ENCODE measurements around the gene SLC8A1.

The SLC8A1 gene

GRCh38 chr2:40128796-40129195 is 323.1 kb downstream of the SLC8A1 start:
- DNase-seq = no peak

DNA sequence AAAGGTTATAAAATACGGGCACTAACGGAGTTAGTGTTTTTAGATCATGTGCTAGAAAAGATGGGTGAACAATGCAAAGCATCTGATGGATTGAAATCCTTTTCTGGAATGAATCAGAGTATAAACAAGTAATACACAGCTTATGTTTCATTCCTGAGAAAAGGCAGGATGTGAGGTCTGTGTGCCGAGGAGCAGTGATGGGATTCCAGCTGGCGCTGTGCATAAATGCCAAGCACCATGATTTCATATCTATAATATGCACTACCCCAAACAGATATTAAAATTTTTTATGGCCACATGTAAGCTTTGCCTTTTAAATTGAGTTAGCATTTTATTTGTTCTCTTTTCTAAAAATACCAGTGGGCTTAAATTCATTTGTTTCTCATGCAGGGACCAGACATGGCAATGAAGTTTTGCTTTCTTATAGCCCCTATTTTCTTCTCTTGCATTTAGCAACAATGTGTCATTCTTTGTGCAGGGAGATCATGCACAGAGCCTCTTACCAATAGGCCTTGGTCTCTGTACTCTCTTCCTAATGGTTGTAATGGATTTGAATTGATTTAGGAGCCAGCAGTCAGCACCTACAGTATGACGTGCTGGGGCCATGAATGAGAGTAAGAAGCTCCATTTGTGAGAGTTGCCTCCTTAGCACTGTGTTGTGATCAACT is 323.9 kb downstream of the SLC8A1 start:
- no peak for DNase-seq

GRCh38 chr2:40127146-40127545 is 324.7 kb downstream of the SLC8A1 start:
- no peak for DNase-seq

- DNase-seq = no peak
These were observed 325.9 kb downstream of the SLC8A1 start for GRCh38 chr2:40126006-40126405.

GRCh38 chr2:40123746-40124145 is 328.1 kb downstream of the SLC8A1 start:
- DNase-seq = no peak

DNA sequence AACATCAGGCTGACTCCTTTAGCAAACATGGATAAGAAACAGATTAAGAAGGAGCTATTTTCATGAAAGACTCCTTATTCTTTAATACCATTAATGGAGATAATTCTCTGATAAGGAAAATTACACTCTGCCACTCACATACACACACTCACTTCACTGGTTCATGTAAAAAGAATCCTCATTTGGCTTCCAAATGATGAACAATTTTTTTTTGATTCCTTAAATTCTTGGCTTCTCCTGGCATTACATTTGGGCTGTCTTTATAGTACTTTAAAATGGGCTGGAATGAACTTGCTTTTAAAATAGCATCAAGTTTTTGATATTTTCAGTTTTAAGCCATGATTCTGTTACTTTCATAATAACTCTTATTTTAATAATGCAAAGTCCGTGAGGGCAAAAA is 328.6 kb downstream of the SLC8A1 start:
- no peak for DNase-seq

DNA sequence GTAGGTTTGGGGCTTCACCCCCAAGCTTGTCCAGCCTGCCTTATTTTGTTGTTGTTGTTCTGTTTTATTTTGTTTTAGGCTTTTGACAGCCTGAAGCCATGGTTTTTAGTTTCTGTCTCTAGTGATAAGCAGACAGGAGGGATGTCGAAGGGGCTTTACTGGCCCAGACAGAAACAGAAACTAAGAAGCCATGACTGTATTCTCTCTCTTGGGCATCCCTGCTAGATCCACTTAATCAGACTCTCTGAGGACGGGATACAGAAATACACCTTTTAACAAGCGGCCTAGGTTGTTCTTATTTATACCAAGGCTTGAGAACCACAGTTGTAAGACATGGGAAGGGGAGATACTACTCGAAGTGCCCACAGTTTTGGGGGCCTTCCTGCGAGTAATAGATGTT is 330.9 kb downstream of the SLC8A1 start:
- no peak for DNase-seq

- DNase-seq = no peak
These were observed 331.9 kb downstream of the SLC8A1 start for GRCh38 chr2:40120026-40120425.

DNA sequence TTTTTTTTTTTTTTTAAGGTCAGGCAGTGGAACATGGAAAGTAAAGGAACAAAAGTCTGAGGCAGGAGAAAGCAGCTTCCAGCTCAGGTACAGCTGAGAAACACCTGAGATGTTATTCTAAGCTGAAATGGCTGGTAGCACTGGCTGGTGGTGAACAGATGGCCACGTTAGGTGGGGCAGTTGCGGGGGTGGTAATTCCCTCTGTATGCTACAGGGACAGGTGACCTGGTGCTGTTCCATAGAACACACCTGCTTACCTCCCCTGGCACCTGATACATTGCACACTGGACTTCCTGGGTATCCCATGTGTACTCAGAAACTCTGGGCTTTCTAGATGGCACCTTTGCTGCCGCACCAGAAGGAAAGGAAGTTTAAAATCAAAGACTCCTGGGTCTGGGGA is 333.3 kb downstream of the SLC8A1 start:
- no peak for DNase-seq

DNA sequence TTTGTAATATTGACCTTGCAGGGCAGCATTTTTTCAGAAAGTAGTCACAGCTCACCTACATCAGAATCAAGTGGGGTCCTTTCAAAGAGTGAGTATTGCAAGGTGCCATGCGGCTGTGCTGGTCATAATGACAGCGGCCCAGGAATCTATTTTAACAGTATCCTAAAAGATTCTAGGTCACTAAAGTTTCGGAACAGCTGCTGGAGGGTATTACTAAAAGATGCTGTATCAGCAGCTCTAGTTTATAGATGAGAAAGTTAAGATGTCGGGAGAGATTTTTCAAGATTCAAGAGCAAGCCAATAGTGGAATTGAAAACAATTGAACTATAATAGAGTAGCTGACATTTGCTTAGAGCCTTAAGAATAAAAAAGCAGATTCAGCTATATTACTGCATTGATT is 336.0 kb downstream of the SLC8A1 start:
- no peak for DNase-seq

DNA sequence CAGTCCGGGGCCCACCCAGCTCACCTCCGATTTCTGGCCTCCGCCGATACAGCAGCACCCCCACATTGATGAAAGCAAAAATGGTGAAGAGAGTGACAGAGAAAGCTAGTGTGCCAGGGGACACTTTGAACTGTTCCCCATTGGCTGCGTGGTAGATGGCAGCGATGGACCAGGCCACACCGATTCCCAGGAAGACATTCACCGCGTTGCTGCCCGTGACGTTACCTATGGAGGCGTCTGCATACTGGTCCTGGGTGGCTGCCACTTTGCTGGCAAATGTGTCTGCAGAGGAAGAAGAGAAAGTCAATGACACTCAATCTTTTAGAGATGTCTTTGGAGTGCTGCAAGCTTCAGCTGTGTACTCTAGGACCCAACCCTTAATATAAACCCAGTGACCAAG is 336.5 kb downstream of the SLC8A1 start:
- DNase-seq = no peak

- DNase-seq = no peak
These were observed 337.9 kb downstream of the SLC8A1 start for GRCh38 chr2:40113997-40114396.

DNA sequence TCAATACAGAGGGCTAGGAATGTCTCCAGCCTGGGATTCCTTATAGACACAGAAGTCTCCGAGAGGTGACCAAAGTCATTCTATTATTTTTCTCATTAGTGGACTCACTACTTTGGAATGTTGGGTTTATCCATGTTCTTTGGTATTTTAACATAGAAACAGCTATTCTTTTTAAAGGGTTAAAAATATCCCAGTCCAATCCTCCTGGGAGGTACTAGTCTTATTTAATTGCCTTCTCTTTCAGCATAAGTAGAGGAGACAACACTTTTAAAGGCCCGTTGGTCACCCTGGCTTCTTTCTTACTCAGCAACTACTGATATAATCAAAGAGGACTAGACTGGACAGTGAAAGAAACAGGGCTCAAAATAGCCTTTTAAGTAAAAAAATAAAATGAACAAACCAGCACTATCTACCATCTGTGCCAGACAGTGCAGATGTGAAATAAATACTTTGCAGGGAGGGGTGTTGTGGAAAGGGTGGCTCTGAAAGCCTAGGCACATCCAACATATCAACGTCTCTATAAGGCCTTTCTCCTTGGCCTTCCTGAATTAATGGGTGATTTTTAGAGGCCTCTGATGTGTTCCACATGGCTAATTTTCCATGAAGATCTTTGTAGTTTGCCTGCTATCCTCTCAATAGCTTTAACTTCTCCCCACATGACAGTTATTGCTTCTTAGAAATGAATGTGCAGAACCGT is 338.5 kb downstream of the SLC8A1 start:
- DNase-seq = no peak

GRCh38 chr2:40109381-40109780 is 342.5 kb downstream of the SLC8A1 start:
- DNase-seq = no peak

DNA sequence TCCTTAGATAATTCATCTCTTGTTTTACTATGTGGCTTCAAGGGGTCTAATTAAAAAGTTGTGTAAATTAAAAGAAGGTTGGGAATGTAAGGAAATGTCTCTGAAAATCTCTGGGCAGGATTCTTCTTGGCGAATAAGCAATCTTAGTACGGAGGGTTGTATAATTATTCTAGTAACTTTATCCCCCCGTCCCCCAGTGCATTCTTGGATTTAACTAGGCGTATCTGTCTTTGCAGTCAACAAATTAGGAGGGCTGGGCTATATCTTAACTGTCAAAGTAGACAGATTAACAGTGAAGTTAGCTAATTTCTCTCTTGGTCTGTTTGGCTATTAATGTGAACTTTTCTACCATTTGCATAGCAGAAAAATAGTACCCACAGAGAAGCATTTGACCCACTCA is 343.0 kb downstream of the SLC8A1 start:
- DNase-seq = no peak

DNA sequence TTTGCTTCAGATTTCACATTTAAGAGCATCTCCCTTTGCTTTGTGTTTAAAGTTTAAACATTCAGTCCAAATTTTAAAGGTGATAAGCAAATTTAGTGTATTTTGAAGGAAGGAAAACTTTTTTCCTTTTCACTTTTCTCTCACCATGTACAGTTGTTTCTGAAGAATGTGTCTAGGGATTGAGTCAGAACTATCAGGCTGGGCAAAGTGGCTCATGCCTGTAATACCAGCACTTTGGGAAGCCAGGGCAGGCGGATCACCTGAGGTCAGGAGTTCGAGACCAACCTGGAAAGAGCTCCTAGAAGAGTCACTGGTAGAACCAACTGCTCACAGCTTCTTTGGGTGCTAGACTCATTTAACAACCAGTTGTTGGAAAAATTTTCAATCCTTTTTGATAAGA is 345.8 kb downstream of the SLC8A1 start:
- DNase-seq = no peak

DNA sequence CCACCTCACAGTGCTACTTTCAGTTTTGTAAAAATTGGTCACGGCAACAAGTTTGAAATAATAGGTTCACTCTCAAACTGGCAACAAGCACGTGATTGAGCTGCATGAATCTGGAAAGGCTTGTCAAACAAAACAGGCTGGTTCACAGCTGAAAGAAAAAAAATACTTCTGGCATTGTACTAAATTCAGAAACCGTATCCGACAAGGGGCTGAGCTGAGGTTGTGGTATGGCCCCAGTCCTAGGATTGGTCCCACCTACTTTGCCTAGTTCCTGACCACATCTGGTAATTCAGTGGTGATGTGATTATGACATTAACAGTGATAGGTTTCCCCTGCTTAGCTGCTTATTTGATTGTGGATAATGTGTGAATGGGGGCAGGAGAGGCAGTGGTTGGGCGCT is 346.3 kb downstream of the SLC8A1 start:
- no peak for DNase-seq

- DNase-seq = no peak
These were observed 348.3 kb downstream of the SLC8A1 start for GRCh38 chr2:40103590-40103989.

DNA sequence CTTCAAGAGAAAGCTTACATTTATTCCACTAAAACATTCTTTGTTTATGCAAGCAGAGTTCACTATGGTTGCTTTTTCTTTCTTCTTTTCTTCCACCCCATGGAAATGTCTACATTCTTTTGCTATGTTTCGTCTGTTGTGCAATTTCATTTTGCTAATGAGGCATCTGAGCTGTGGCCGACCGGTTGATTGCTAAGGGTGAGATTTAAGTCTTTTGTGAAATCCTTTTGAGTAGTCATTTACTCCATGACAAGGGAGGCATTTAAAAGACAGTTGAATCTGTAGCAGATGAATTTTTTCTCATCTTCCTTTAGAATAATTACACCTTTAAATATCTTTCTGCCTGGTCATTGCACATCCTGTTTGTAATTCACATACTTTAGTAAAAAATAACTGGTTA is 348.7 kb downstream of the SLC8A1 start:
- no peak for DNase-seq

GRCh38 chr2:40102447-40102846 is 349.4 kb downstream of the SLC8A1 start:
- DNase-seq = no peak

GRCh38 chr2:40101131-40101575 is 350.7 kb downstream of the SLC8A1 start:
- no peak for DNase-seq

GRCh38 chr2:40100676-40101075 is 351.2 kb downstream of the SLC8A1 start:
- DNase-seq = no peak

- no peak for DNase-seq
These were observed 353.0 kb downstream of the SLC8A1 start for GRCh38 chr2:40098786-40099470.

GRCh38 chr2:40097691-40098385 is 354.1 kb downstream of the SLC8A1 start:
- no peak for DNase-seq

All from SHP77 (cell line).